NCI-H2081 (cell line): Measurements from ENCODE around the gene MUC6.

Source experiments
- DNase-seq, 2 experiments: peaks; one replicate each; lab custom pipeline; 2025; lab: John Stamatoyannopoulos, UW

The MUC6 gene

DNA sequence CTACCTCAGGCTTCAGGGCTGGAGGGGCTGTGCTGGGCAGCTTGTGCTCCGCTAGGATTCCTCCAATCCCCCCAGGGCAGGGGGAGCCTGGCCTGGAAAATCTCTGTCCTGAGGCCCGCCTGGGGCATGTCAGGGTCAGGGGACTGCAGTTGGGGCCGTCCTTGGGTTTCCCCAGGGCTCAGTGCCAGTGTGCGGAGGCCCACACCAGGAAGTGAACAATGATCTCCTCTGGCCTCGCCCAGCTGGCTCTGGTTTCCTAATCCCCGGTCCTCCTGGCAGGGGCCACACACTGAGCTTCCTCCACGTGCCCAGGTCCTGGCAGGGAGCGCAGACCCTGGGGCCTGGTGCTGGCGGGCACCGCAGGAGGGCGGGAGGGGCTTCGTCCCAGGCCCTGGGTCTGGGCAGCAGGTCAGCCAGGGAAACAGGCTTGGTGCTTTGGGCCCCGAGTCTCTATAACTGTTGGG lies 36.8 kb upstream of the MUC6 start:
- no peak for DNase-seq

DNA sequence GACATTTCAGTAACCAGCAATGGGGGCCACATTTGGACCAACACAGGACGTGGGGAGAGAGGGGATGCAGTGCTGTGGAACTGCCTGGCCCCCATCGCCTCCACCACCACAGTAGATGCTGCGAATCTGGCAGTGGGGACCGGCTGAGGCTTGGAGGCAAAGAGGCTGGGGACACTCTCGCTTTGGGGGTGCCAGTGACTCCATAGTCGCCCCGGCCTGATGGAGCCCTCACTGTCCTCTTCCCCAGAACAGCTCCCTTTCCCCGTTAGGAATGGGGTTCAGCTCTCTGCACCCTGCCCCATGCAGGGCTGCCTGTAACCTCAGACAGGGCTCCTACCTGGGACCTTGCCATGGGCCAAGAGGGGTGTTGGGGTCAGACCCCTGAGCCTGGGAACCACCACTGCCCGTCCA lies 36.3 kb upstream of the MUC6 start:
- no peak for DNase-seq

GRCh38 chr11:1072116-1072820 lies 35.8 kb upstream of the MUC6 start:
- no peak for DNase-seq

DNA sequence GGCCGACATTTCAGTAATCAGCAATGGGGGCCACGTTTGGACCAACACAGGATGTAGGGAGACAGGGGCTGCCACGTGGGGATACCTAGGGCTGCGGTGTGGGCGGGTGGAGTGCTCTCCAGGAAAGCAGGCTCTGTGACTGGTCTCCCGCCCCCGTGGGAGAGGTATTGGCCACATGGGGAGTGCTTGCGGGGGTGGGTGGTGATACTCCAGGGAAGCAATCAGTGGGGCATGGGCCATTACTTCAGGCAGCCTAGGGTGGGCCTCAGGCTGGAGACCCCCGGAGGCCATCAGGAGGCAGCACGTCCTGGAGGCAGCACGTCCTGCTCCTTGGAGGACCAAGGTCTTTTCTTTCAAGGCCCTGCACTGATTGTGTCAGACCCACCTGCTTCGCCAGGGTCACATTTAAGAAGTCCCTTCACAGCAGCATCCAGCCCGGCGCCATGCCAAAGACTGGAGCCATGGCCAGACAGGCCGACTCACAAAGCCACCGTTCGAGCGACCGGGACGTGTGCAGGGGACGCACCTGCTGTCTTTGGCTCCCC lies 35.1 kb upstream of the MUC6 start:
- no peak for DNase-seq

- DNase-seq, result no peak
Observed at GRCh38 chr11:1070594-1071462, 34.3 kb upstream of the MUC6 start.

DNA sequence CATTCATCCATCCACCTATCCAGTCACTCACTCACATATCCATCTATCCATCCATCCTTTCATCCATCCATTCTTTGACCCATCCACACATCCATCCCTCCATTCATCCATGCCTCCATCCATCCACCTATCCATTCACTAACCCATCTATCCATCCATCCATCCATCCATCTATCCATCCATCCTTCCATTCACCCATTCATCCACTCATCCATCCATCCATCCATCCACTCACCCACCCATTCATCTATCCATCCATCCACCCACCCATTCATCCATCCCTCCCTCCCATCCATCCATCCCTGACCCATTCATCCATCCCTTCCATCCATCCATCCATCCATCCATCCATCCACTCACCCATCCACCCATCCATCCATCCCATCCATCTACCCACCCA lies 33.2 kb upstream of the MUC6 start:
- no peak for DNase-seq

DNA sequence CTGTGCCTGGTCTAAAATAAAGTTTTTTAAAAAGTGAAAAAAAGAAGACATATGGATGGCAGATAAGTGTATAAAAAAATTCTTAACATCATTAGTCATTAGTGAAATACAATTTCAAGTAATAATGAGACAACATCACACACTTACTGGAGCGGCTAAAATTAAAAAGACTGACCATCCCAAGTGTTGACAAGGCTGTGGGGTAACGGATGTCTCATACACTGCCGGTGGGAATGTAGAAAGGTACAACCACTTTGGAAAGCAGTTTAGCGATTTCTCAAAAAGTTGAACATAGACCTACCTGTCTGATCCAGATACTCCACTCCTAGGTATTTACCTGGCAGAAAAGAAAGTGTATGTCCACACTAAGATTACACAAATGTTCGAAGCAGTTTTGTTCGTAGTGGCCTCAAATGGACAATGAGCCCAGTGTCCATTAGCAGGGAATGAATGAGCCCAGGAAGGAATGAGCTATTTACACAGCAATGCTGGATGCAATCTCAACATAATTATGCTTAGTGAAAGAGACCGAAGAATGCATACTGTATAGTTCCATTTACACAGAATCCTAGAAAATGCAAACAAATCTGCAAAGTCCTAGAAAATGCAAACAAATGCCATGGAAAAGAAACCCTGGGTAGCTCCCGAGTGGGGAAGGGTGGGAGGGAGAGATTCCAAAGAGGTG lies 31.4 kb upstream of the MUC6 start:
- no peak for DNase-seq

DNA sequence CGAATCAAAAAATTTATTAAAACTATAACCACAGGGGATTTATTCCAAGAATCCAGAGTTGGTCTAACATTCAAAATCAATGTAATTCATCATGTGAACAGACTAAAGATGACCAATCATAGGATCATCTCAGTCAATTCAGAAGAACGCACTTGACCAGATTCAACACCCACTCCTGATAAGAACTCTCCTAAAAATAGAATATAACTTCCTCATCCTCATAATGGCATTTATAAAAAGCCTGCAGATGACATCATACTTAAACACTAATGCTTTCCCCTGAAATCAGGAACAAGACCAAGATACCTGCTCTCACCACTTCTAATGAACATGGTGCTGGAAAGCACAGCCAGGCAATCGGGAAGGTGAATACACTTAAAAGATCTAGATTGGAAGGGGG lies 27.6 kb upstream of the MUC6 start:
- DNase-seq, result no peak

GRCh38 chr11:1062075-1062820 lies 25.7 kb upstream of the MUC6 start:
- DNase-seq, result no peak

GRCh38 chr11:1060852-1061616 lies 24.5 kb upstream of the MUC6 start:
- DNase-seq, result no peak

DNA sequence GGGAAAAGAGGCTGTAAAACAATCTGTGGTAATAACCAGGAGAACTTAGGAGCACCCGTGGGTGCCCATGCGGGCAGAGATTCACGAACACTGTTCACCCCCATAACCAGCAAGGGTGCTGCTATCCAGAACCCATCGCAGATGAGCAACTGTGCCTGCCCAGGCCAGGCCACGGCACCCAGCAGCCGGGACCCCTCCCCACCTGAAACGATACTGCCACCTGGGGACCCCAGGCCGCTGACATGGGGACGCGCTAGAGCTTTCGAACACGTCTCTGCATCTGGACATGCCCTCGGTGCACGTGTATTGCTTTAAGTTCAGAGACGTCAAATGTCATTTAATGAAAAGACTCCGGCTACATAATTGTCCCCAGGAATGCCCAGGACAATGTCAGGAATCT lies 23.9 kb upstream of the MUC6 start:
- DNase-seq, result no peak

- DNase-seq, result no peak
Observed at GRCh38 chr11:1059759-1060158, 23.2 kb upstream of the MUC6 start.

- DNase-seq, result no peak
Observed at GRCh38 chr11:1057806-1058205, 21.3 kb upstream of the MUC6 start.

GRCh38 chr11:1055990-1056771 lies 19.7 kb upstream of the MUC6 start:
- no peak for DNase-seq

GRCh38 chr11:1055109-1055703 lies 18.7 kb upstream of the MUC6 start:
- no peak for DNase-seq

GRCh38 chr11:1054143-1055108 lies 17.9 kb upstream of the MUC6 start:
- DNase-seq, result no peak

DNA sequence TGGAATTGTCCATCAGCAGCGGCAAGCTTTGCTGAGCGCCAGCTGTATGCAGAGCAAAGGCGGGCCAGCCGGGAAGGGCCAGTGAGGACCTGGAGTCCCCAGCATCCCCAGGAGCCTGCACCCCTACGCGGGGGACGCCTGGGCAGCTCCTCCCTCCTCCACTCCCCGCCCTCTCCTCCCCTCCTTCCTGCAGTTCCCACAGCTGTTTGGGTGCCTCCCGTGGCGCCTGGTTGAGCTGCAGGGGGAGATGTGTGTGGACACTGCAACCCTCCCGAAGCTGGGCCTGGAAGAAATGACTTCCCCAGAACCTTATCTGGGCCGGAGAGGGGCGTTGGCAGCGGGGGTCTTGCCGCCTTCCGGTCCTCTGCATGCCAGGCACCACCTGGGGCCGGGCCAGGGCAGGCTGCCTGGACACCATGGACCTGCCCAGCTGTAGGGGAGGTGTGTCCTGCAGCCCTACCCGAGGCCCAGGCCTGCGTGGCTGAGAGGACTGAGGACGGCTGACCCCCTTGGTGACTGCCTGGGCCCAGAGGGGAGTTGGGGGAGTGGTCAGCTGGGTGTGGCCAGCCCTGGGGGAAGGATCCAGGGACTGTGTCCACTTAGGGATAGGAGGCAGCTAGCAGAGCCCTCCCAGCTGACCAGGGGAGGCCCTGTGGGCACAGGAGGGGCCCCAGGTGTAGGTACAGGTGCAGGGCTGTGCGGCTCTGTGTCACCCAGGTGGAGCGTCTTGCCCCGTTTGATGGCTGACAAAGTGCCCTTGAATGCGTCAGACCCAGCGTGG lies 16.8 kb upstream of the MUC6 start:
- DNase-seq, result no peak
